Progenitor cell of endocrine pancreas (in vitro differentiated cells): Measurements from ENCODE around the gene RAB4A. TPM values are rescaled to one million over a fixed set of nuclear protein-coding genes. Genes with fewer than 3 reads are reported as not detected.

Experiments used
- DNase-seq: peaks from one replicate; pipeline ENCODE4 v3.0.0; 2021; ENCODE audit warnings: low spot score; ENCODE audit not compliant: unreplicated experiment
- H3K27ac Mint-ChIP-seq: 2 replicates; pipeline ENCODE4 v1.8.0; 2021; ENCODE audit warnings: mild to moderate bottlenecking, moderate library complexity, mixed read lengths
- H3K27me3 Mint-ChIP-seq: 2 replicates; pipeline ENCODE4 v1.8.0; 2021; ENCODE audit warnings: mixed read lengths
- H3K36me3 Mint-ChIP-seq: 2 replicates; pipeline ENCODE4 v1.8.0; 2022; ENCODE audit warnings: mixed read lengths; ENCODE audit not compliant: insufficient read depth
- H3K4me1 Mint-ChIP-seq: 2 replicates; pipeline ENCODE4 v1.8.0; 2021; ENCODE audit warnings: low read depth, mixed read lengths
- H3K4me3 Mint-ChIP-seq: 2 replicates; pipeline ENCODE4 v1.8.0; 2021; ENCODE audit warnings: low read depth, mild to moderate bottlenecking, moderate library complexity, mixed read lengths
- H3K9me3 Mint-ChIP-seq: 2 replicates; pipeline ENCODE4 v1.8.0; 2021; ENCODE audit warnings: low read depth, mixed read lengths
- total RNA-seq: library from RNA; stranded (reverse); gene quantifications from 2 replicates; pipeline ENCODE4 v1.2.1, GENCODE V29; 2021
- TF ChIP-seq, protein P1 (sequence below): fragments of 200-600 bp; sonication (generic); IDR thresholded peaks from one replicate; pipeline ENCODE4 v1.5.0; 2021; ENCODE audit warnings: antibody characterized with exemption, mild to moderate bottlenecking; ENCODE audit not compliant: unreplicated experiment

RAB4A gene
- total RNA-seq, 1 donor from 2014 or later: 130 TPM

DNA sequence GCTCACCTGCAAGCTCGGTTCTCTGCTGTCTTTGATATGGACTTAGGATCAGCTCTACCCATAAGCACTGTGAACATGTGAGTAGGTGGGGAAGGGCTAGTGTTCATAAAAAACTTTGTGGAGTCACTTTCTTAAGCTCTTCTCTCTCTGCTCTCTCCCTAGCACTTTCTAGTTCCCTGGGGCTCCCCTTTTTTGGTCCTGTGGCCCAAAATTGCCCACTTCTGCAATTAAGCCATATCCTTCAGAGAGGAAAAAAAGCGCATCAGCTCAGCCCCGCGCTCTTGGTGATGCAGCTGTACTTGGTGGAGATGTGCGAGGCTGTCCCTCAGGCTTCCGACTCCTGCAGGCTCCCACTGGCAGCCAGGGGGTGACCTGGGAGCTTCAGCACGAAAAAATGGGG, 48.6 kb downstream of the RAB4A start:
- Mint-ChIP-seq H3K4me3 (no peak overlapping the region), H3K9me3 (no peaks in the 10 kb centered on the region), H3K27me3 (no peaks in the 10 kb centered on the region), H3K4me1 (peaks cover 4% of the 10 kb centered on the region), H3K27ac (no peak overlapping the region), H3K36me3 (peaks cover 25% of the 10 kb centered on the region)
- TF ChIP-seq, protein P1, sequence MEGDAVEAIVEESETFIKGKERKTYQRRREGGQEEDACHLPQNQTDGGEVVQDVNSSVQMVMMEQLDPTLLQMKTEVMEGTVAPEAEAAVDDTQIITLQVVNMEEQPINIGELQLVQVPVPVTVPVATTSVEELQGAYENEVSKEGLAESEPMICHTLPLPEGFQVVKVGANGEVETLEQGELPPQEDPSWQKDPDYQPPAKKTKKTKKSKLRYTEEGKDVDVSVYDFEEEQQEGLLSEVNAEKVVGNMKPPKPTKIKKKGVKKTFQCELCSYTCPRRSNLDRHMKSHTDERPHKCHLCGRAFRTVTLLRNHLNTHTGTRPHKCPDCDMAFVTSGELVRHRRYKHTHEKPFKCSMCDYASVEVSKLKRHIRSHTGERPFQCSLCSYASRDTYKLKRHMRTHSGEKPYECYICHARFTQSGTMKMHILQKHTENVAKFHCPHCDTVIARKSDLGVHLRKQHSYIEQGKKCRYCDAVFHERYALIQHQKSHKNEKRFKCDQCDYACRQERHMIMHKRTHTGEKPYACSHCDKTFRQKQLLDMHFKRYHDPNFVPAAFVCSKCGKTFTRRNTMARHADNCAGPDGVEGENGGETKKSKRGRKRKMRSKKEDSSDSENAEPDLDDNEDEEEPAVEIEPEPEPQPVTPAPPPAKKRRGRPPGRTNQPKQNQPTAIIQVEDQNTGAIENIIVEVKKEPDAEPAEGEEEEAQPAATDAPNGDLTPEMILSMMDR: no peak
- DNase-seq: no peak

- no peak overlapping the region for H3K27ac Mint-ChIP-seq
- H3K4me3 Mint-ChIP-seq: no peak overlapping the region
- peaks cover 37% of the 10 kb centered on the region for H3K36me3 Mint-ChIP-seq
- H3K4me1 Mint-ChIP-seq: peaks cover 4% of the 10 kb centered on the region
- no peaks in the 10 kb centered on the region for H3K27me3 Mint-ChIP-seq
- TF ChIP-seq, protein P1: no peak
- DNase-seq: no peak
- H3K9me3 Mint-ChIP-seq: no peaks in the 10 kb centered on the region
Observed at GRCh38 chr1:229323201-229323600, 52.3 kb downstream of the RAB4A start.

DNA sequence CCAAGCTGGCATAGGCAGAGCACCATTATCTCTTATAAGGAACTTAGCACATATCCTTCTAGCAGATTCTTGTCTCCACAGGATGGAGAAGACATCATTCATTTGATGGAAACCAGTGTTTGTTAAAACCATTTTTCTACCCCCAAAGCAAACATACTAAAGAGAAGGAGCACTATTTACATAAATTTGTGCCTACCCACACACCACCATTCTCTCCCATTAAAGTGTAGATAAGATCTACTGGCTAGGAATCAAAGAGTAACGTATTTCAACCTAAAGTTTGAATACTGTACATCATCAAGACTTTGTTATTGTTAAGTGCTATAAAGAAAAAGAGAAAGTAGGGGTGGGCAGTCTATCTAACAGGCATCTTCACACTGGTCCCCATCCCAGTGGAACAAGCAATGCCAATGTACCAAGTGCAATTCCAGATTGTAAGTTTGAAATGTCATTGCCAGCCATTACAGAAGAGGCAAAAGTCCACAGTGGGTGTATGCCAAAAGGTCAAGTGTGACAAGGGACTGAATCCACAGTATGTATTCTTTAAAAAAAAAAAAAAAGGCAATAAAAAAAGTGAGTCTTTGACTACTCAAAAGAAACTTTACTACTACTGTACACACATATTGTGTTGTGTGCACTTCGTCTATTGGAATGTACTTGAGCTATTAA, 53.1 kb downstream of the RAB4A start:
- H3K27ac Mint-ChIP-seq: no peak overlapping the region
- TF ChIP-seq, protein P1: no peak
- H3K9me3 Mint-ChIP-seq: no peaks in the 10 kb centered on the region
- no peak overlapping the region for H3K4me3 Mint-ChIP-seq
- no peak for DNase-seq
- no peaks in the 10 kb centered on the region for H3K27me3 Mint-ChIP-seq
- peaks cover 34% of the 10 kb centered on the region for H3K36me3 Mint-ChIP-seq
- peaks cover 4% of the 10 kb centered on the region for H3K4me1 Mint-ChIP-seq

- no peaks in the 10 kb centered on the region for H3K9me3 Mint-ChIP-seq
- peaks cover 2% of the 10 kb centered on the region for H3K4me1 Mint-ChIP-seq
- TF ChIP-seq, protein P1: no peak
- H3K27me3 Mint-ChIP-seq: no peaks in the 10 kb centered on the region
- H3K36me3 Mint-ChIP-seq: peaks cover 28% of the 10 kb centered on the region
- H3K27ac Mint-ChIP-seq: no peak overlapping the region
- no peak for DNase-seq
- H3K4me3 Mint-ChIP-seq: no peak overlapping the region
Observed at GRCh38 chr1:229325401-229325800, 54.5 kb downstream of the RAB4A start.

- H3K27ac Mint-ChIP-seq: peak overlapping the region; percentile 51
- TF ChIP-seq, protein P1: no peak
Observed at GRCh38 chr1:229325853-229326487, 55.1 kb downstream of the RAB4A start.

More at GRCh38 chr1:229325853-229326487, 55.1 kb downstream of the RAB4A start:
- Mint-ChIP-seq H3K4me3 (no peak overlapping the region), H3K36me3 (peaks cover 26% of the 10 kb centered on the region), H3K4me1 (peaks cover 2% of the 10 kb centered on the region), H3K9me3 (no peaks in the 10 kb centered on the region), H3K27me3 (no peaks in the 10 kb centered on the region)
- no peak for DNase-seq
